Smooth muscle cell (in vitro differentiated cells): ENCODE results near the gene NCR1. TPM values are rescaled to one million over a fixed set of nuclear protein-coding genes. Genes with fewer than 3 reads are reported as not detected.
"Not testable (repeated sequence)": the region's sequence is repeated elsewhere in the genome, so short reads cannot be mapped to it uniquely, and the experiment has no call there.

Experiments used
- DNase-seq: peaks from one replicate; lab custom pipeline; 2025; ENCODE audit not compliant: unreplicated experiment; lab: John Stamatoyannopoulos, UW
- H2AFZ ChIP-seq: fragments of 200-600 bp; sonication (generic); 2 replicates; pipeline ENCODE4 v1.6.0; 2016; ENCODE audit warnings: antibody characterized with exemption, low read depth, mild to moderate bottlenecking
- H3F3A ChIP-seq: fragments of 200-600 bp; sonication (generic); 2 replicates; pipeline ENCODE4 v1.6.0; 2017; ENCODE audit warnings: antibody characterized with exemption, low read depth
- H3K27ac ChIP-seq: fragments of 200-600 bp; sonication (generic); 2 replicates; pipeline ENCODE4 v1.5.1; 2016; ENCODE audit warnings: low read depth, mild to moderate bottlenecking
- H3K27me3 ChIP-seq: fragments of 200-600 bp; sonication (generic); 2 replicates; pipeline ENCODE4 v1.6.1; 2016; ENCODE audit warnings: low read depth, mild to moderate bottlenecking
- H3K36me3 ChIP-seq: fragments of 200-600 bp; sonication (generic); 2 replicates; pipeline ENCODE4 v1.5.1; 2016; ENCODE audit warnings: low read depth
- H3K4me1 ChIP-seq: fragments of 200-600 bp; sonication (generic); 2 replicates; pipeline ENCODE4 v1.5.1; 2016; ENCODE audit warnings: low read depth
- H3K4me2 ChIP-seq: fragments of 200-600 bp; sonication (generic); 2 replicates; pipeline ENCODE4 v1.6.0; 2016; ENCODE audit warnings: mild to moderate bottlenecking
- H3K4me3 ChIP-seq: fragments of 200-600 bp; sonication (generic); 2 replicates; pipeline ENCODE4 v1.5.1; 2016; ENCODE audit warnings: mild to moderate bottlenecking
- H3K79me2 ChIP-seq: fragments of 200-600 bp; sonication (generic); 2 replicates; pipeline ENCODE4 v1.6.0; 2016; ENCODE audit warnings: low read depth, mild to moderate bottlenecking
- H3K9ac ChIP-seq: fragments of 200-600 bp; sonication (generic); 2 replicates; pipeline ENCODE4 v1.6.0; 2016; ENCODE audit warnings: low read depth
- H3K9me3 ChIP-seq: fragments of 200-600 bp; sonication (generic); replicated peaks from 2 replicates; pipeline ENCODE4 v1.5.1; 2016; ENCODE audit warnings: low read depth
- H4K20me1 ChIP-seq: fragments of 200-600 bp; sonication (generic); 2 replicates; pipeline ENCODE4 v1.6.0; 2016; ENCODE audit warnings: low read depth
- CTCF ChIP-seq: fragments of 200-600 bp; sonication (generic); IDR thresholded peaks from 2 replicates; pipeline ENCODE4 v1.5.1; 2017; ENCODE audit warnings: borderline replicate concordance, mild to moderate bottlenecking, antibody characterized with exemption; ENCODE audit not compliant: insufficient read depth, poor library complexity, severe bottlenecking
- WGBS: methylation state at CpG from one replicate; pipeline ENCODE4 v1.1.7; 2016; ENCODE audit warnings: low lambda C conversion rate; 5-methylcytosine and 5-hydroxymethylcytosine counted together
- polyA plus RNA-seq: library from polyadenylated mRNA; unstranded; fragments of >200 nt; fragmentation: Nextera tagmentation; extraction: Ambion mirVana; gene quantifications from 2 replicates; pipeline ENCODE4 v1.2.1, GENCODE V29; 2016
- total RNA-seq: library from RNA; depleted of rRNA; stranded (reverse); fragments of >200 nt; gene quantifications from 2 replicates; pipeline ENCODE4 v1.2.3, GENCODE V29; 2014

The NCR1 gene
- total and polyA plus RNA-seq, 2 experiments from 2014 or later, result 0.64 TPM; not detected in 1

GRCh38 chr19:54919646-54920563 is 14.0 kb downstream of the NCR1 start:
- not testable (repeated sequence) for H3K9me3 ChIP-seq, H3F3A ChIP-seq, H3K9ac ChIP-seq, H2AFZ ChIP-seq, H3K4me2 ChIP-seq, H3K27ac ChIP-seq, H3K4me3 ChIP-seq, H3K36me3 ChIP-seq, H3K27me3 ChIP-seq, H3K79me2 ChIP-seq, DNase-seq, H3K4me1 ChIP-seq, H4K20me1 ChIP-seq
- peak; percentile 37 for TF ChIP-seq CTCF
- 50% methylated on average over 19 of the region's 24 CpGs for WGBS

- no peaks in the 10 kb centered on the region for H4K20me1 ChIP-seq
- no peak overlapping the region for H3K4me2 ChIP-seq
- no peaks in the 10 kb centered on the region for H3K9me3 ChIP-seq
- no peak overlapping the region for H3K4me3 ChIP-seq
- no peaks in the 10 kb centered on the region for H3K79me2 ChIP-seq
- no peak overlapping the region for H2AFZ ChIP-seq
- no peak for TF ChIP-seq CTCF
- no peaks in the 10 kb centered on the region for H3K4me1 ChIP-seq
- no peaks in the 10 kb centered on the region for H3K36me3 ChIP-seq
- H3F3A ChIP-seq, result no peaks in the 10 kb centered on the region
- no peaks in the 10 kb centered on the region for H3K27me3 ChIP-seq
- no peak for DNase-seq
- no peak overlapping the region for H3K27ac ChIP-seq
- 61% methylated on average over 7 of the region's 7 CpGs for WGBS
- no peak overlapping the region for H3K9ac ChIP-seq
Measured at GRCh38 chr19:54921082-54921481, 15.1 kb downstream of the NCR1 start.

- Histone ChIP-seq H3K4me2 (no peak overlapping the region), H3F3A (no peaks in the 10 kb centered on the region), H3K9ac (no peak overlapping the region), H3K27ac (no peak overlapping the region), H3K4me3 (no peak overlapping the region), H3K9me3 (no peaks in the 10 kb centered on the region), H3K79me2 (no peaks in the 10 kb centered on the region), H3K27me3 (no peaks in the 10 kb centered on the region), H3K36me3 (no peaks in the 10 kb centered on the region), H2AFZ (no peak overlapping the region), H3K4me1 (no peaks in the 10 kb centered on the region), H4K20me1 (no peaks in the 10 kb centered on the region)
- 94% methylated on average over 9 of the region's 9 CpGs for WGBS
- TF ChIP-seq CTCF, result no peak
- DNase-seq, result no peak
Measured at GRCh38 chr19:54923276-54923675, 17.3 kb downstream of the NCR1 start.

DNA sequence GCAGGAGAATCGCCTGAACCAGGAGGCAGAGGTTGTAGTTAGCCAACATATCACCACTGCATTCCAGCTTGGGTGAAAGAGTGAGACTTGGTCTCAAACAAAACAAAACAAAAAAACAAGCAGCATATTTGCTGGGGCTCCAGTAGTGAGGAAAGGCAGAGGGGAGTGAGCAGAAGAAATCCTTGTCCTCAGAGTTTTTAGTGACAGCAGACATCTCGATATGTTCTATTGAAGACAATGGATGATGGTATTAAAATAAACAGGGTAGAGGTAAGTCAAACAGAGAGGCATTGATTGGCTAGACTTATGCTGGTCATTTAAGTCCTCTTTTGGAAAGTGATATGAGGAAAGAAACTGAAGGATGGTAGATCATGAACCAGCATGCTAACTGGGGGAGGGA is 22.4 kb downstream of the NCR1 start:
- H3F3A ChIP-seq, result no peaks in the 10 kb centered on the region
- no peak overlapping the region for H2AFZ ChIP-seq
- no peak overlapping the region for H3K9ac ChIP-seq
- no peak overlapping the region for H3K4me3 ChIP-seq
- no peak overlapping the region for H3K4me2 ChIP-seq
- H3K36me3 ChIP-seq, result no peaks in the 10 kb centered on the region
- WGBS, result 96% methylated on average over 2 of the region's 2 CpGs
- no peak for TF ChIP-seq CTCF
- no peaks in the 10 kb centered on the region for H4K20me1 ChIP-seq
- no peaks in the 10 kb centered on the region for H3K27me3 ChIP-seq
- H3K4me1 ChIP-seq, result no peaks in the 10 kb centered on the region
- DNase-seq, result no peak
- no peaks in the 10 kb centered on the region for H3K9me3 ChIP-seq
- no peaks in the 10 kb centered on the region for H3K79me2 ChIP-seq
- no peak overlapping the region for H3K27ac ChIP-seq
